LHCN-M2 (cell line): ENCODE results near the gene ANXA9. TPM values are rescaled to one million over a fixed set of nuclear protein-coding genes. Genes with fewer than 3 reads are reported as not detected.
A peak's percentile ranks its signal among the peaks of the same experiment; 100 is the strongest.

Source experiments
- DNase-seq: peaks from one replicate; pipeline ENCODE4 v3.0.0-alpha.2; 2012; ENCODE audit warnings: low read depth
- total RNA-seq: library from RNA; depleted of rRNA; stranded (reverse); fragments of >200 nt; gene quantifications from 2 replicates; pipeline ENCODE4 v1.2.3, GENCODE V29; 2014

ANXA9 gene
- total RNA-seq, 1 experiment from 2014 or later: not detected

GRCh38 chr1:150974580-150975478 is 7.3 kb upstream of the ANXA9 start, which contains the start of gene CERS2:
CERS2 (minus strand) TSS chr1:150974835; CDS start chr1:150969090, 5,745 bp downstream.
- DNase-seq: peak; percentile 67

- DNase-seq: no peak
These were observed 5.7 kb upstream of the ANXA9 start for GRCh38 chr1:150976401-150976821.

GRCh38 chr1:150976879-150977694 is 5.0 kb upstream of the ANXA9 start:
- peak; percentile 89 for DNase-seq

- DNase-seq: peak; percentile 83
These were observed 2.7 kb upstream of the ANXA9 start for GRCh38 chr1:150979092-150980056.

GRCh38 chr1:150981177-150981804 is 801 bp upstream of the ANXA9 start:
- DNase-seq: peak; percentile 44

GRCh38 chr1:150985179-150985825 is 3.2 kb downstream of the ANXA9 start:
- no peak for DNase-seq

- DNase-seq: no peak
These were observed 5.8 kb downstream of the ANXA9 start for GRCh38 chr1:150987924-150988323.

GRCh38 chr1:150992626-150993025 is 10.5 kb downstream of the ANXA9 start:
- DNase-seq: no peak

- no peak for DNase-seq
These were observed 12.2 kb downstream of the ANXA9 start for GRCh38 chr1:150994248-150994647.

- DNase-seq: no peak
These were observed 13.4 kb downstream of the ANXA9 start for GRCh38 chr1:150995460-150995859.

GRCh38 chr1:150995896-150996295 is 13.8 kb downstream of the ANXA9 start:
- peak; percentile 54 for DNase-seq

GRCh38 chr1:150997126-150997872 is 15.2 kb downstream of the ANXA9 start:
- DNase-seq: no peak

GRCh38 chr1:150997949-150998348 is 15.9 kb downstream of the ANXA9 start:
- no peak for DNase-seq

- DNase-seq: peak; percentile 92
These were observed 17.1 kb downstream of the ANXA9 start for GRCh38 chr1:150999051-150999674.

- no peak for DNase-seq
These were observed 17.8 kb downstream of the ANXA9 start for GRCh38 chr1:150999926-151000325.

GRCh38 chr1:151000408-151000807 is 18.3 kb downstream of the ANXA9 start:
- DNase-seq: no peak

GRCh38 chr1:151001602-151002001 is 19.5 kb downstream of the ANXA9 start:
- no peak for DNase-seq

- DNase-seq: no peak
These were observed 20.0 kb downstream of the ANXA9 start for GRCh38 chr1:151002051-151002450.

GRCh38 chr1:151002611-151003010 is 20.5 kb downstream of the ANXA9 start:
- DNase-seq: no peak
